COLO668 (cell line): Measurements from ENCODE around the gene BIVM.

Source experiments
- DNase-seq: peaks from one replicate; lab custom pipeline; 2025; ENCODE audit not compliant: unreplicated experiment; lab: John Stamatoyannopoulos, UW

Gene BIVM

DNA sequence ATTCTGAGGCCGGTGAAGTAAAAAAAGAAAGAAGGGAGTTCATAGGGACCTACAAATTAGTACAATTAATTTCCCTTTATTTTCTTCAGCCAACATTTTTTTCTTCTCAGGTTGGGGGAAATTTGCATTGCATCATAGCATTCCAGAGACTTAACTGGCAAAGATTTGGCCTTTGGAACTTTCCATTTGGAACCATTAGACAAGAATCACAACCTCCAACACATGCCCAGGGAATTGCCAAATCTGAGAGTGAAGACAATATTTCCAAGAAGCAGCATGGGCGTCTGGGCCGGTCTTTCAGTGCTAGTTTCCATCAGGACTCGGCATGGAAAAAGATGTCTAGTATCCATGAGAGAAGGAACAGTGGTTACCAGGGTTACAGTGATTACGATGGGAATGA, 40.5 kb downstream of the BIVM start:
- no peak for DNase-seq

DNA sequence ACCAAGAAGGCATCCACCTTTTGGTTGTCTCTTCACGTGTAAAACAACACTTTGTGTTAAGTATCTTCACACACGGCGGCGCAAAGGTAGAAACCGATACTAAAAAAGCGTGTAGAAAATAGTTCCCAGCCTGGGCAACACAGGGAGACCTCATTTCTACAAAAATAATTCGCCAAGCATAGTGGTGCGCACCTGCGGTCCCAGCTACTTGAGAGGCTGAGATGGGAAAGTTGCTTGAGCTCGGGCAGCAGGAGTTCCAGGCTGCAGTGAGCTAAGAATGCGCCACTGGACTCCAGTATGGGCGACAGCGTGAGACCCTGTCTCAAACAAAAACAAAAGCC, 46.3 kb downstream of the BIVM start:
- no peak for DNase-seq

DNA sequence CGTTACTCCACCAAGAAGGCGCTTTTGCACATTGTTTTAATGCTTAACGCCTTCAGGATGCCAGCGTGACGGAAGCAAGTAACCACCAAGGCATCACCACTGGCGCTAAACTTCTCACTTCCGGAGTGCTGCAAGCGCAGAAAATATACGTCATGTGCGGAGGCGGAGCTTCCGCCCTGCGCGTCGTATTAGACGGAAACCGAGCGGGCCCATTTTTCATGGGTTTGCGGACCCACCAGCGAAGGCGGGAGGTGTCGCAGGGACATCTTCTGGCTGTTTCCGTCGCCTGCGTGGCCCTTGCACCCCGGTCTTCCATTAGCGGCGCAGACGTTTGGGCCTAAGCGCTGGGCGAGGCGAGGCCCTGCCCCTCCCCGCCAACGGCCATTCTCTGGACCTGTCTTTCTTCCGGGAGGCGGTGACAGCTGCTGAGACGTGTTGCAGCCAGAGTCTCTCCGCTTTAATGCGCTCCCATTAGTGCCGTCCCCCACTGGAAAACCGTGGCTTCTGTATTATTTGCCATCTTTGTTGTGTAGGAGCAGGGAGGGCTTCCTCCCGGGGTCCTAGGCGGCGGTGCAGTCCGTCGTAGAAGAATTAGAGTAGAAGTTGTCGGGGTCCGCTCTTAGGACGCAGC, 46.8 kb downstream of the BIVM start, which contains the start of gene ERCC5:
ERCC5 (plus strand) TSS at position 403 of the 631 bp plus-strand sequence. CDS start 235 bp downstream, outside the sequence.
- peak; percentile 99 for DNase-seq

DNA sequence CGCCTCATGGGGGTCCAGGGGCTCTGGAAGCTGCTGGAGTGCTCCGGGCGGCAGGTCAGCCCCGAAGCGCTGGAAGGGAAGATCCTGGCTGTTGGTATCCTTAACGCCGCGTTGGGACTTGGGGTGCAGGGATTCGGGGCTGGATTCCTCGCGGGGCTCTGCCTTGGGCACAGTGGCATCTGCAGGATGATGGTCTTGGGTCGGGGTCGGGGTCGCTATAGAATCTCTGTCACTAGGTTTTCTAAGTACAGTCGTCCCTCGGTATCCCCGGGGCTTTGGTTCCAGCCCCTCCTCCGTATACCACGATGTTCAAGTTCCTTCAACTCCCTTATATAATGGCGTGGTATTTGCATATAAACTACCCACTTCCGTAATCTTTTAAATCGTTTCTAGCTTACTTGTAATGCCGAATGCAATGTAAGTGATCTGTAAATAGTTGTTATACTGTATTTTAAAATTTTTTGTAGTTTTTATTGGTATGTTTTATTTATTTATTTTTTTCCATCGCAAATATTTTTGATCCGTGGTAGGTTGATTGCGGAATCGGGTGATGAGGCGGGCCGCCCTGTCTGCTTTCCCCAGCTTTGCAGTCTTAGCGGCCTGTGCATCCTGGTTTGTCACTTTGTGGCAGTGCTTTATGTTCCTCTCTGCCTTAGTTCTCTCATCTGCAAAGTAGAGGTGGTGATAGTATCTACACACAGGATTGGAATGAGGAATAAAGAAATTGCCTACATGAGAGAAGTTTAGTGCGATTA, 47.5 kb downstream of the BIVM start:
- DNase-seq = peak; percentile 52

DNA sequence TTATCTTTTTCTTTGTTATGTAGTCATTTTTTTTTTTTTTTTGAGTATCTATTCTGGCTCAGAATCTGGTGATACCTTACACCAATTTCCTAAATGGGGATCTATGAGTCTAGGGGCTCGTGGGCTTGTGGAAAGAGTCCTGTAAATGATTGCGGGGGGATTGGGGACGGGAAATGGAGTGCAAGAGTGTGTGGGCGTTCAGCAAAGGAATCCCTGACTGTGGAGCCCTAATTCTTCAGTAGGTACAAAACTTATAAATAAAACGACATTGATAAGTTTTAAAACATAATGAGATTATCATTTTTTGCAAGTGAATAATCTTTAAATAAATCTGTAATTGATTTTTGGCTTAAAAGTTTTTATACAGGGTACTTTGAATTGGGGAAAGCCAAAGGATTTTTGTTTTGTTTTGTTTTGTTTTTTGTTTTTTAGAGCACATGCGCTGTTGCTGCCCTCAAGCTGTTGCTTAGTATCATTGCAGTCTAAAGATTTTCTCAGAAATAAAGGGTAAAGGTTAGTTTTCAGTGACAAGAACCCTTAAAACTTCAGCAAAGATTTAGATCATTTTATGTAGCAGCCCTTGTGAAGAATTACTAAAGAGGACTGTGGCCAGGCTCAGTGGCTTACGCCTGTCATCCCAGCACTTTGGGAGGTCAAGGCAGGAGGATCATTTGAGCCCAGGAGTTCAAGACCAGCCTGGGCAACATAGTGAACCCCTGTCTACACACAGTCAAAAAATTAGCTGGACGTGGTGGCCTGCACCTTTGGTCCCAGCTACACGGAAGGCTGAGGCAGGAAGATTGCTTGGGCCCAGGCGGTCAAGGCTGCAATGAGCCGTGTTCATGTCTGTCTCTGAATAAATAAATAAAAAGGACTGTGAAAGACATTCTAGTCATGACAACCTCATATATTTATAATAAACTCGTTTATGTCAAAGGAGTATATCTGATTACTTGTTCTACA, 48.6 kb downstream of the BIVM start:
- DNase-seq = peak; percentile 28

DNA sequence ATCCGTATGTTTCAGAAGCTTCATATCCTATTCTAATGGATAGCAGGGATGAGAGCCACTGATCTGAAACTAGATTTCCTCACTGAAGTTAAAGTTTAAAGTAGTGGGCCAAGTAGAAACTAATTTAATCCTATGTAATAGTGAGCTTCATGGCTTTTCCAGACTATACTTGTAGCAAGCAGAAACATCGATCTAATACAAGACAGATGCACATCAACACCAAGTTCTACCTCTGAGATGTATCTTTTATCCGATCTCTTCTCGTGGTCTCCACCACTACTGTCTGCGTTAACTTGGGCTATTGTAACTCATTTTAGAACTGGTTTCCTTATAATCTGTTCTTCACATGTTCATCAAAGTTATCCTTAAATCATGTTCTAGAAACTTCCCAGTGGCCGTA, 50.0 kb downstream of the BIVM start:
- no peak for DNase-seq

DNA sequence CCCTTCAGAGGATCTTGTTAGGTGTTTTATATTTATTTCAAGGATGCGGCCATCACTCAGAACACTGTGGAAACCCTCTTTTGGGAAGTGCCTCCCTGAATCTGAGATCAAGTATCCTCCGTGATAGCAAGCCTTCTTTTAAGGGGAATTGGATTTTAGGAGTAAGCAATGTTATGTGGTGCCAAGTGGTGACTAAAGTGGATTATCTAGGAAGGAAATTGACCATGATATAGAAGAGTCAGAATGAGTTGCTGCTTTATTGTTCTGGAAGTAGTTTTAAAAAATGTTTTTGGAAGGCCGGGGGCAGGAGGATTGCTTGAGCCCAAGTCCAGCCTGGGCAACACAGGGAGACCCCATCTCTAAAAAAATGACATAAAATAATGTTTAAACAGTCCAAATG, 53.6 kb downstream of the BIVM start:
- DNase-seq = no peak

DNA sequence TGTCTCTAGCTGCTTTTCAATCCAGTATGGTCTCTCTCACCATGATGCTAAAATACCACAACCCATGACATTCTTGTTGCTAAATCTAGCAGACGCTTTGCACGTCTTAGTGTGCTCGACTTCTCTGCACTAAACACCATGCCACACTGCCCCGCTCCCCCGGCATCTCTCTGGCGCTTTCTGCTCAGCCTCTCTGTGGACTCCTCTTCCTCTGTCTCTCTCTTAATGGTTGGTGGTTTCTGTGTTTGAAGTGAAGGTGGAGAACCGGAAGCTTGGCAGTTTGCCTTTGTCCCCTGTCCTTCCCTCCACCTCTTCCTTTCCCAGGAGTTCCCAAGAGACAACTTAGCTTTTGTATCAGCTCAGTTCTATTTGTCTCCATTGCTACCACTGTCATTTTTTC, 55.8 kb downstream of the BIVM start:
- no peak for DNase-seq

DNA sequence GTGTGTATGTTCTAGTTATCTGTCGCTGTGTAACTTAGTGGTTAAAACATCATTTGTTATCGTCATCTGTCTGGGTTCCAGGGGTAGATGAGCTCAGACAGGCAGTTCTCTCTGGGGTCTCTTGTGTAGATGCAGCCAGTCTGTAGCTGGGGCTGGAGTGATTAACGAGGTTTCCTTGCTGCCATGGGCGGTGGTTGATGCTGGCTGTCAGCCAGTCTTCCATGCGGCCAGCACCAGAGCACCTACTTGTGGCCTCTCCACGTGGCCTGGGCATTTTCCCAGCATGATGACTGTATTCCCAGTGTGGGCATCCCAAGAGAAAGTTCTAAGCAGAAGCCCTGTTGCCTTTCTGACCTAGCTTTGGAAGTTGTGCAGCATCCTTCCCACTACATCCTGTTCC, 57.6 kb downstream of the BIVM start:
- DNase-seq = no peak

DNA sequence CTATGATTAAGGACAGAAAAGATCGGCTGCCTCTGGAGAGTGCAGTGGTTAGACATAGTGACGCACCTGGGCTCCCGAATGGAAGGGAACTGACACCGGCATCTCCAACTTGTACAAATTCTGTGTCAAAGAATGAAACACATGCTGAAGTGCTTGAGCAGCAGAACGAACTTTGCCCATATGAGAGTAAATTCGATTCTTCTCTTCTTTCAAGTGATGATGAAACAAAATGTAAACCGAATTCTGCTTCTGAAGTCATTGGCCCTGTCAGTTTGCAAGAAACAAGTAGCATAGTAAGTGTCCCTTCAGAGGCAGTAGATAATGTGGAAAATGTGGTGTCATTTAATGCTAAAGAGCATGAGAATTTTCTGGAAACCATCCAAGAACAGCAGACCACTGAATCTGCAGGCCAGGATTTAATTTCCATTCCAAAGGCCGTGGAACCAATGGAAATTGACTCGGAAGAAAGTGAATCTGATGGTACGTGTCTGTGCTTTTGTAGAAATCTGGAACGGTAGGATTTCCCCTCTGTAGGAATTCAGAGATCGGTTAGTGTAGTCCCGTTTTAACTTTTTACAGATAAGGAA, 63.8 kb downstream of the BIVM start:
- DNase-seq = no peak

DNA sequence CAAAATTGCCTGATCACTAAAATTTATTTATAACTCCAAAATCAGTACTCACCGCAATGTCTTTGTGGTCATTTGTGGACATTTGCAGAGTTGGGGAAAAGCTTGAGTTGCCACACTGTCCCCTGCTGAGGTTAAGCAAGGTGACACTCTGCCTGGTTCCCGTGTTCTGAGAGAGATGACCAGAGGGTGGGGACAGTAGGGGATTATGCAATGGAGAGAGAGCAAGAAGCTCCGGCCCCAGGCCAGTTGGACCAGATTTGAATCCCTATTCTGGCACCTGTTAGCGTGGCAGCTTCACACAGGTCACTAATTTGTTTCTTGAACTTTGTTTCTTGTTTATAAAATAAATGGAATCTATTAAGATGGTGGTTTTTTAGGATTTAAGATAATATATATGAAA, 64.7 kb downstream of the BIVM start:
- DNase-seq = no peak

DNA sequence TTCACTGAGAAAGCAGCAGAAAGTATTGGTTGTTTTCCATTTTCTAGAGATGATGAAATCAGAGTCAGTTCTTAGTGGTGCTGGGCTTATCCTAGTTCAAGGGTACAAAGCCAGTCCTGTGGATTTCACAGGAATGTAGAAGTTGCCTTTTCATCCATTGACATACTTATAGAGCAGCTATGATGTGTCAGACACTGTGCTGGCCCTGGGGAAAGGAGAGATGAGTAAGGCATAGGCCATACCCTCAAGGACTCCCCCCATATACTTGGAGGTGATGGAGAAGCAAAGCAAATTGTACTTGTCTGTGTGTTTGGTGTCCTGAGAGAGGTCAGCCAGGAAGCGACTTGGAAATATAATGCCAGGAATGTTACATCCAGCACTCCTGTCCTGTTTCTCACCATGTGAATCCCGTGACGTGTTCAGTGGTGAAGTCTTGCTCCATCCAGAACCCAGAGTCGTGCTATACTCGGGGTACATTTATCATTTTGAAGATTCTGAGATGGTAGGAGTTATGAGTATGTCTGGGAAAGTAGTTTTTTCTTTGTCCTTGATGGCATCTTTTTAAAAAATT, 69.5 kb downstream of the BIVM start:
- no peak for DNase-seq

DNA sequence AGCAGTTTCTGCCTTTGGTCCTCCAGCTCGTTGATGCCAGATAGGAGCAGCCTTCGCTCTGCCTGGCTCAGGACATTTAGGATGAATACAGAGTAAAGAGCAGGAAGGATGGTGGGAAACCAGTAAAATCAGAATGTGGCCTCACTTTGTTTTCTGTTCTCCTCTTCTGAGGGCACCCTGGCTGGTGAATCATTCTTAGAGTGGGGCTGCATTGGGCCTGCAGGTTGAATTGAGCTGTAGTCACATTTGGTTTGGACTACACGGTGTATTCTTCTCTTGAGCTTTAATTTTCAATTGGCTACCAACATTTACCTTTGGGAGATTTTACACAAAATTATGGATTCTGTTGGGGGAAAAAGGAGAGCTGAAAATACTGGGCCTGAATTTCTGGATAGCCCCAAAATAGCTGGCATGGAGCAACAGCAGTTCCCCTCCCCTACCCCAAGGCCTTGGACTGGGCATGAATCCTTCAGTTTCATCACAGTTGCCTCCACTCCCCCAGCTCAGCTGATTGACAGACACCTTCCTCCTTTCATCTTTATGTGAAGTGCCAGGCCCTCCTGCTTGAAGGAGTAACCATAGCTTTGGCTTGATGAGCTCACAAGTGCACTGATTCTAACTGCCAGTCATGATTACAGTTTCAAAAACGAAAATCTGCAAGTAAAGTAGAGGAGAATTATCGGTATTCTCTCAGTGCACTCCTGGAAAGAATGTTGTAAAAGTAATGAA, 71.2 kb downstream of the BIVM start:
- DNase-seq = no peak

DNA sequence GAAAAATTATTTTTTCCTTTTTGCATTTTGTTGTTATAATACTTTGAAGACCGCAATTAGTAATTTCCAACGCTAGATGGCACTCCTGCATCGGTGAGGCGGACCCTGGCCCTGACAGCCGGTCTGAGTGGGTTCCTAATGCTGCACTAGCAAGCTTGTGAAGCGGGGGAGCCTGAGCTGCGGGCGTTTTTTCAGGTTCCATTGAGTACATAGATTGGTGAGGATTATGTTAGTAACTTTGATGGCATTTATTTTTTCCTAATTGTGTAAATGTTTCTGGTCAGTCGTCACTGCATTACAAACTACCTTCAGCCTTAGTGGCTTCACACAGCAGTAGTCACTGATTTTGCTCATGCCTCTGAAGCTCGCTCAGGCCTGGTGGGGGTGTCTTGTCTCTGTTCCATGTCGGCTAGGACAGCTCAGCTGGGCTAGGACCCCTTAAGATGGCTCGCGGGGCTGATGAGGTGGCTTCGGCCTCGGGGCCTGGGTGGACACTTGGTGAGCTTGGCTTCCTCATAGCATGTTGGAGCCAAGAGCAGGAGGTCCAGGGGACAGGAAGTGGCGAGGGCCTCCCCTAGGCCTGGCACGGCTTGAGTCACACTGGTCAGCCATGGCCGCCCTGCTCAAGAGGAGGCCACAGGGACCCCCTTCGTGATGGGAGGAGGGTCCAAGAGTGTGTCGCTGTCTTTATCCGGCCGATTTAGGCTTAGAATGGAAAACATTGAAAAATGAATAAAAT, 71.9 kb downstream of the BIVM start:
- DNase-seq = peak; percentile 71

DNA sequence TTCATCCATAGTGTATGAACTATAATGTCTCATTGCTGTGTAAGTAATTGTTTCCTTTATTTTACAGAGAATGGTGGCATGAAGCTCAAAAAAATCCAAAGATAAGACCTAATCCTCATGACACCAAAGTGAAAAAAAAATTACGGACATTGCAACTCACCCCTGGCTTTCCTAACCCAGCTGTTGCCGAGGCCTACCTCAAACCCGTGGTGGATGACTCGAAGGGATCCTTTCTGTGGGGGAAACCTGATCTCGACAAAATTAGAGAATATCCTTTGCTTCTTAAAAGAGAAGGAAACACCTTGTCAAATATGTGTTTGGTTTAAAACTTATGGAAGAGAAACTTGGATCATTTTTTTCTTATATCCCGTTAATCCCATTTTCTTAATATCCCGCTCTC, 73.2 kb downstream of the BIVM start:
- DNase-seq = no peak

DNA sequence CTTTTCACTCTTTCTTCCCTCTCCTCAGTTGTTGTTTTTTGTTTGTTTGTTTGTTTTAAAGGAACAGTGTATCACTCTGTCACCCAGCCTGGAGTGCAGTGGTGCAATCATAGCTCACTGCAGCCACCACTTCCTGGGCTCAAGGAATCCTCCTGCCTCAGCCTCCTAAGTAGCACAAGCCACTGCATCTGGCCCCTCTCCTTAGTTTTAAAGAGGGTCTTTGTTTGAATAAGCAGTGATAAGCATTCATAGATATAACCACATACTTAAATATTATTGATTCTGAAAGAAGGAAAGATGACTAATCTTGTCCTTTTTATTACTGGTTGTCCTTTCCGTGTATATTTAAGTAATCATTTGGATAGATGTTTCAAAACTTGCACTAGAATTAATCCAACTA, 73.6 kb downstream of the BIVM start:
- no peak for DNase-seq

DNA sequence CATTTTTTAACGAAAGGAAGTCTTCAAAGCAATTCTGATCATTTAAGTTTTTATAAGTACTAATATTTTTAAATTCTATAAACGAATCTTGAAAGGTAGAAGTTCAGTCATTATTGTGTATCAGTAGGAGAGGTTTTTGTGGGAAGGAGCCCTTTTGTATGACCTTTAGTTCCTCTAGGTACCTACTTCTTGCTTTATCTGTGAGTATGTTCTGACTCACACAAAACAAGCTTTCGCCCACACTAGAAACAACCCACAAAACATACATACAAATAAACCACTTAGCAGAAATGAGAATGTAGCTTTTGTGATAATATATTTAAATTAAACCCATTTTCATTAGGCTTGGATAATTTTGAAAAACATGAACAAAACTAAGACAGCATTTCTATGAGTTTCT, 74.7 kb downstream of the BIVM start:
- DNase-seq = no peak

DNA sequence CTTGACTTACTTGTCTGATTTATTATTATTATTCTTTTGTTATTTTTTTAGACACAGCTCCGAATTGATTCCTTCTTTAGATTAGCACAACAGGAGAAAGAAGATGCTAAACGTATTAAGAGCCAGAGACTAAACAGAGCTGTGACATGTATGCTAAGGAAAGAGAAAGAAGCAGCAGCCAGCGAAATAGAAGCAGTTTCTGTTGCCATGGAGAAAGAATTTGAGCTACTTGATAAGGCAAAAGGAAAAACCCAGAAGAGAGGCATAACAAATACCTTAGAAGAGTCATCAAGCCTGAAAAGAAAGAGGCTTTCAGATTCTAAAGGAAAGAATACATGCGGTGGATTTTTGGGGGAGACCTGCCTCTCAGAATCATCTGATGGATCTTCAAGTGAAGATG, 76.3 kb downstream of the BIVM start:
- no peak for DNase-seq

DNA sequence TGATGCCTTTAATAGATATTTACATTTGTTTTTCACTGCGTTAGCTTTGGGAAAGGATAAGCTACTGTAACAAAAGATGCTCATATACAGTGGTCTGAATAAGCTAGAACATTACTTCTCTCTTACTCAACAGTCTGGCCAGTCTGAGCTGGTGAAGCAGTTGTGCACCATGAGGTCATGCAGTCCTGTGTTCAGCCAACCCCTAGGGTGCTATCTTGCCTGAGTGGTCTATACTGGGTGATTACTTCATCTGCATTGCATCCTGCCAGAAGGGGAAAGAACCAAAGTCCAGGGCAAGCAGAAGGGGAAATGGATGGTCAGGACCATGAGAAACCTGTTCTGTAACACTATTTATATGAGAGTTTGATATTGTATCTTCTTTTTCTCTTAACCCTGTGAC, 78.4 kb downstream of the BIVM start:
- DNase-seq = no peak

DNA sequence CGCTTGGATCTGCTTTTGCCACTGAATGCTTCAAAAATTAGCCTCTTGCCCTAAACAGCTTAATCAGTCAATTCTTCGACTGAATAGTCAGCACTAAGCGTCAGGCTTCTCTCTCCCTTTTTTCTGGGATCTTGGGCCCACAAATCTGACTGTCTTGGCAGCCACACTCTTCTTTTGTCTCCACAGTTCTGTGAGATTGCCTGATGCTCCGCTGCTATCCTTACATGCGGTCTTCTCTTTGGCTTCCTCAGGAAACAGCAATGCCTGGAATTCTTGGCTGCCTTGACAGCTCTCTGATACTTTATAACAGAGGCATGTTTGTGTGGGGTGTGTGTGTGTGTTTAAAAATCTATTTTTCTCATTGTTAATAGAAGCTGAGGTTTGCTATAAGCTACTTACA, 79.6 kb downstream of the BIVM start:
- no peak for DNase-seq
